Left ventricle myocardium inferior (tissue), 1 donor: ENCODE data around the gene DISP3. TPM values are rescaled to one million over a fixed set of nuclear protein-coding genes. Genes with fewer than 3 reads are reported as not detected.

Experiments used
- DNase-seq: peaks from one replicate; pipeline ENCODE4 v3.0.0-alpha.2; 2020
- H3K27ac ChIP-seq: fragments of 200-600 bp; replicated peaks from 2 replicates; pipeline ENCODE4 v1.8.0; 2021
- H3K27me3 ChIP-seq: fragments of 200-600 bp; 2 replicates; pipeline ENCODE4 v1.8.0; 2021; ENCODE audit warnings: low read depth
- H3K36me3 ChIP-seq: fragments of 200-600 bp; 2 replicates; pipeline ENCODE4 v1.8.0; 2021
- H3K4me1 ChIP-seq: fragments of 200-600 bp; 2 replicates; pipeline ENCODE4 v1.8.0; 2021
- H3K4me3 ChIP-seq: fragments of 200-600 bp; 2 replicates; pipeline ENCODE4 v1.8.0; 2021; ENCODE audit warnings: mild to moderate bottlenecking, moderate library complexity
- H3K9me3 ChIP-seq: fragments of 200-600 bp; replicated peaks from 2 replicates; pipeline ENCODE4 v1.8.0; 2021
- intact Hi-C: fragments of 100-400 bp; cut with micrococcal nuclease; formaldehyde crosslinking; loops from one replicate; pipeline ENCODE4 v1.11.0; 2022
- total RNA-seq: library from RNA; stranded (reverse); fragmentation: NEBNext Ultra II Directional; extraction: Animal tissue kit (Norgen Biotek cat#: 25700); gene quantifications from one replicate; pipeline ENCODE4 v1.2.1, GENCODE V29; 2021
- TF ChIP-seq, protein P1 (sequence below): fragments of 200-600 bp; IDR thresholded peaks from 2 replicates; pipeline ENCODE4 v1.8.0; 2021; ENCODE audit warnings: antibody characterized with exemption, mild to moderate bottlenecking, borderline replicate concordance
- donor health status: DM: no; HTN: yes; CAD: no; lungs with severe emphysema.

The DISP3 gene
- total RNA-seq, 1 donor from 2014 or later = not detected

DNA sequence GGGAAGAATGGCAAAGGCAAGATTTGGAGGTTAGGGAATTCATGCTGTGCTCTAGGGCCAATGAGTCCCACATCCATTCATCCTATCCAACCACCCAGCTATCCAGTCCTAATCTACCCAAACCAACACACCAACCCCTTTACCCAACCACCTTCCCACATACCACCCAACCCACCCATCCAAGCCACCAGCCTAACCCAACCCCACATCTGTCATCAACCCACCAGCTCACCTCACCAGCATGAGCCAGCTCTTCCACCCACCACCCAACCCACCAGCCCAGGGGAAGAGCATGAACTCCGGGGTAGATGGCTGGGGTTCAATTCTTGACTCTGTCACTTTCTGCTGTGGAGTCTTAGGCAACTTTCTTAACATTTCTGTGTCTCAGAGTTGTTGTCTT lies 35.9 kb upstream of the DISP3 start:
- Histone ChIP-seq H3K4me3 (no peak overlapping the region), H3K4me1 (no peaks in the 10 kb centered on the region), H3K27me3 (peaks cover 99% of the 10 kb centered on the region), H3K27ac (no peak overlapping the region), H3K36me3 (no peaks in the 10 kb centered on the region), H3K9me3 (no peaks in the 10 kb centered on the region)
- TF ChIP-seq, protein P1, sequence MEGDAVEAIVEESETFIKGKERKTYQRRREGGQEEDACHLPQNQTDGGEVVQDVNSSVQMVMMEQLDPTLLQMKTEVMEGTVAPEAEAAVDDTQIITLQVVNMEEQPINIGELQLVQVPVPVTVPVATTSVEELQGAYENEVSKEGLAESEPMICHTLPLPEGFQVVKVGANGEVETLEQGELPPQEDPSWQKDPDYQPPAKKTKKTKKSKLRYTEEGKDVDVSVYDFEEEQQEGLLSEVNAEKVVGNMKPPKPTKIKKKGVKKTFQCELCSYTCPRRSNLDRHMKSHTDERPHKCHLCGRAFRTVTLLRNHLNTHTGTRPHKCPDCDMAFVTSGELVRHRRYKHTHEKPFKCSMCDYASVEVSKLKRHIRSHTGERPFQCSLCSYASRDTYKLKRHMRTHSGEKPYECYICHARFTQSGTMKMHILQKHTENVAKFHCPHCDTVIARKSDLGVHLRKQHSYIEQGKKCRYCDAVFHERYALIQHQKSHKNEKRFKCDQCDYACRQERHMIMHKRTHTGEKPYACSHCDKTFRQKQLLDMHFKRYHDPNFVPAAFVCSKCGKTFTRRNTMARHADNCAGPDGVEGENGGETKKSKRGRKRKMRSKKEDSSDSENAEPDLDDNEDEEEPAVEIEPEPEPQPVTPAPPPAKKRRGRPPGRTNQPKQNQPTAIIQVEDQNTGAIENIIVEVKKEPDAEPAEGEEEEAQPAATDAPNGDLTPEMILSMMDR = no peak
- no peak for DNase-seq
- intact Hi-C loops = no loop called here

- no peak for DNase-seq
- TF ChIP-seq, protein P1 = no peak
- intact Hi-C loops = no loop called here
- no peaks in the 10 kb centered on the region for H3K36me3 ChIP-seq
- H3K27me3 ChIP-seq = peaks cover 99% of the 10 kb centered on the region
- H3K4me1 ChIP-seq = no peaks in the 10 kb centered on the region
- H3K27ac ChIP-seq = no peak overlapping the region
- H3K9me3 ChIP-seq = no peaks in the 10 kb centered on the region
- H3K4me3 ChIP-seq = no peak overlapping the region
These were observed 34.8 kb upstream of the DISP3 start for GRCh38 chr1:11443961-11444658.

DNA sequence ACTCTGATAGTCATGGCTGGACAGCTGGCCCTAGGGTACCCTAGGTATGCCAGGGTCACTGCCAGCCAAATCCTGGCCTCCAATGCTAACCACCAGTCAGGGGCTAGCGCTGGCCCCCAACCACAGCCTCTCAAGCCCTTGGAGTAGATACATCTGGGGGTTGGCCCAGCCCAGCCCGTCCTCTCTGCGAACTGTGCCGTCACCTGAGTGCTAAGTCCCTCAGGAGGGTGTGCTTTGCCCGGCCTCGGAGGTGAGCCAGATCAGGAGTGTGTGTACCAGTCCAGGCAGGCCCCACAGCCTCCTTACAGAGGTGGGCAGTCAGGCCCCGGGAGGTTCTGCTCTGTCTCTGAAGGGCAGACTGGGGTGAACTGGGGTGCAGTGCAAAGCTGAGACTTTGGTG lies 34.0 kb upstream of the DISP3 start:
- intact Hi-C loops = no loop called here
- TF ChIP-seq, protein P1 = no peak
- Histone ChIP-seq H3K27me3 (peaks cover 99% of the 10 kb centered on the region), H3K27ac (no peak overlapping the region), H3K4me1 (no peaks in the 10 kb centered on the region), H3K4me3 (no peak overlapping the region), H3K9me3 (no peaks in the 10 kb centered on the region), H3K36me3 (no peaks in the 10 kb centered on the region)
- DNase-seq = no peak

GRCh38 chr1:11447903-11448302 lies 31.1 kb upstream of the DISP3 start:
- H3K27ac ChIP-seq = no peak overlapping the region
- H3K36me3 ChIP-seq = no peaks in the 10 kb centered on the region
- no peaks in the 10 kb centered on the region for H3K4me1 ChIP-seq
- peaks cover 100% of the 10 kb centered on the region for H3K27me3 ChIP-seq
- DNase-seq = no peak
- intact Hi-C loops = no loop called here
- H3K4me3 ChIP-seq = no peak overlapping the region
- TF ChIP-seq, protein P1 = no peak
- no peaks in the 10 kb centered on the region for H3K9me3 ChIP-seq

GRCh38 chr1:11448373-11449099 lies 30.4 kb upstream of the DISP3 start:
- no peak for DNase-seq
- Histone ChIP-seq H3K27me3 (peaks cover 100% of the 10 kb centered on the region), H3K4me1 (no peaks in the 10 kb centered on the region), H3K27ac (no peak overlapping the region), H3K36me3 (no peaks in the 10 kb centered on the region), H3K9me3 (no peaks in the 10 kb centered on the region), H3K4me3 (no peak overlapping the region)
- intact Hi-C loops = no loop called here
- TF ChIP-seq, protein P1 = no peak
